ENCODE data around the gene USP54.
A peak's percentile ranks its signal among the peaks of the same experiment; 100 is the strongest.

Gene USP54

GRCh38 chr10:73469579-73469978, 121.6 kb downstream of the USP54 start:
- DNase-seq (ENCODE audit: low spot score), result no peak
- no peak for TF ChIP-seq CTCF (IDR thresholded peaks at IDR 0.05; ENCODE audit: extremely low read depth, insufficient read depth, missing control alignments)
- in situ Hi-C loops (cut with MboI; ENCODE audit: low pct_unique_long_range_greater_than_20kb, low sequenced_read_pairs, unreplicated experiment), result no loop called here

GRCh38 chr10:73467206-73467605, 123.9 kb downstream of the USP54 start:
- TF ChIP-seq CTCF (IDR thresholded peaks at IDR 0.05; ENCODE audit: extremely low read depth, insufficient read depth, missing control alignments), result no peak
- DNase-seq (ENCODE audit: low spot score), result peak; percentile 41
- in situ Hi-C loops (cut with MboI; ENCODE audit: low pct_unique_long_range_greater_than_20kb, low sequenced_read_pairs, unreplicated experiment), result no loop called here

- DNase-seq (ENCODE audit: low spot score), result no peak
- in situ Hi-C loops (cut with MboI; ENCODE audit: low pct_unique_long_range_greater_than_20kb, low sequenced_read_pairs, unreplicated experiment), result no loop called here
- no peak for TF ChIP-seq CTCF (IDR thresholded peaks at IDR 0.05; ENCODE audit: extremely low read depth, insufficient read depth, missing control alignments)
Observed at GRCh38 chr10:73465978-73466726, 125.0 kb downstream of the USP54 start.

GRCh38 chr10:73460897-73461296, 130.2 kb downstream of the USP54 start:
- TF ChIP-seq CTCF (IDR thresholded peaks at IDR 0.05; ENCODE audit: extremely low read depth, insufficient read depth, missing control alignments), result no peak
- in situ Hi-C loops (cut with MboI; ENCODE audit: low pct_unique_long_range_greater_than_20kb, low sequenced_read_pairs, unreplicated experiment), result no loop called here
- DNase-seq (ENCODE audit: low spot score), result no peak

- DNase-seq (ENCODE audit: low spot score), result no peak
- in situ Hi-C loops (cut with MboI; ENCODE audit: low pct_unique_long_range_greater_than_20kb, low sequenced_read_pairs, unreplicated experiment), result no loop called here
- no peak for TF ChIP-seq CTCF (IDR thresholded peaks at IDR 0.05; ENCODE audit: extremely low read depth, insufficient read depth, missing control alignments)
Observed at GRCh38 chr10:73459683-73460314, 131.3 kb downstream of the USP54 start.

GRCh38 chr10:73456187-73456890, 134.8 kb downstream of the USP54 start:
- in situ Hi-C loops (cut with MboI; ENCODE audit: low pct_unique_long_range_greater_than_20kb, low sequenced_read_pairs, unreplicated experiment), result no loop called here

More at GRCh38 chr10:73456187-73456890, 134.8 kb downstream of the USP54 start:
- no peak for TF ChIP-seq CTCF (IDR thresholded peaks at IDR 0.05; ENCODE audit: extremely low read depth, insufficient read depth, missing control alignments)
- no peak for DNase-seq (ENCODE audit: low spot score)

Measured in GM13977 (cell line).